Endodermal cell (in vitro differentiated cells): ENCODE results near the gene CDKN1C. TPM values are rescaled to one million over a fixed set of nuclear protein-coding genes. Genes with fewer than 3 reads are reported as not detected.
A peak's percentile ranks its signal among the peaks of the same experiment; 100 is the strongest.

Source experiments
- DNase-seq: peaks from one replicate; pipeline ENCODE4 v3.0.0-alpha.2; 2017
- H3K27ac ChIP-seq: 2 replicates; pipeline ENCODE4 v1.5.1; 2013; ENCODE audit warnings: mild to moderate bottlenecking, low read depth, low read length, moderate library complexity
- H3K27me3 ChIP-seq: 2 replicates; pipeline ENCODE4 v1.6.1; 2013; ENCODE audit warnings: mild to moderate bottlenecking, low read length, moderate library complexity; ENCODE audit not compliant: insufficient read depth, control insufficient read depth, poor library complexity, severe bottlenecking
- H3K36me3 ChIP-seq: 2 replicates; pipeline ENCODE4 v1.7.0; 2013; ENCODE audit warnings: mild to moderate bottlenecking, low read length, moderate library complexity; ENCODE audit not compliant: control insufficient read depth, insufficient read depth
- H3K4me1 ChIP-seq: one replicate; pipeline ENCODE4 v1.7.0; 2013; ENCODE audit warnings: low read length; ENCODE audit not compliant: control insufficient read depth, insufficient read depth
- H3K4me3 ChIP-seq: 2 replicates; pipeline ENCODE4 v1.5.1; 2013; ENCODE audit warnings: mild to moderate bottlenecking, low read length, moderate library complexity
- H3K9ac ChIP-seq: 2 replicates; pipeline ENCODE4 v1.6.1; 2013; ENCODE audit warnings: mild to moderate bottlenecking, low read length, moderate library complexity; ENCODE audit not compliant: poor library complexity, severe bottlenecking; ENCODE audit errors: extremely low read depth
- H3K9me3 ChIP-seq: 2 replicates; pipeline ENCODE4 v1.6.1; 2013; ENCODE audit warnings: mild to moderate bottlenecking, low read length, moderate library complexity; ENCODE audit not compliant: control insufficient read depth
- H3K27ac Mint-ChIP-seq: 2 replicates; pipeline ENCODE4 v1.8.0; 2020; ENCODE audit warnings: mixed read lengths
- H3K27me3 Mint-ChIP-seq: 2 replicates; pipeline ENCODE4 v1.8.0; 2021; ENCODE audit warnings: mild to moderate bottlenecking, mixed read lengths; ENCODE audit not compliant: insufficient read depth
- H3K36me3 Mint-ChIP-seq: 2 replicates; pipeline ENCODE4 v1.8.0; 2020; ENCODE audit warnings: low read depth, mixed read lengths
- H3K4me1 Mint-ChIP-seq: 2 replicates; pipeline ENCODE4 v1.8.0; 2020; ENCODE audit warnings: mixed read lengths
- H3K4me3 Mint-ChIP-seq: 2 replicates; pipeline ENCODE4 v1.8.0; 2020; ENCODE audit warnings: mild to moderate bottlenecking, moderate library complexity, mixed read lengths
- H3K9me3 Mint-ChIP-seq: 2 replicates; pipeline ENCODE4 v1.8.0; 2020; ENCODE audit warnings: mild to moderate bottlenecking, mixed read lengths
- CTCF ChIP-seq: fragments of 200-600 bp; sonication (generic); conservative IDR thresholded peaks from 2 replicates; pipeline ENCODE4 v1.5.0; 2021; ENCODE audit warnings: antibody characterized with exemption, mild to moderate bottlenecking
- WGBS, 2 experiments: methylation state at CpG; one replicate each; pipeline versions ENCODE4 v1.1.5 to v1.1.7; 2013; ENCODE audit warnings: missing lambda C conversion rate in 2 of 2, mixed read lengths in 1 of 2; ENCODE audit not compliant: insufficient coverage in 1 of 2, insufficient read length in 1 of 2; 5-methylcytosine and 5-hydroxymethylcytosine counted together
- total RNA-seq, 2 donors: library from RNA; stranded (reverse); fragmentation: NEBNext Ultra II Directional in 1 of 2; extraction: Animal tissue kit (Norgen Biotek cat#: 25700) in 1 of 2; gene quantifications; 2 replicates in 1 of 2; 3 replicates in 1 of 2; pipeline ENCODE4 v1.2.1, GENCODE V29; 2021

CDKN1C gene
- total RNA-seq, 2 donors from 2014 or later = 37.6 to 60.9 TPM

- Histone ChIP-seq H3K9ac (no peak overlapping the region), H3K27ac (no peak overlapping the region), H3K4me3 (no peak overlapping the region), H3K36me3 (no peaks in the 10 kb centered on the region), H3K9me3 (no peaks in the 10 kb centered on the region), H3K27me3 (peaks cover 14% of the 10 kb centered on the region), H3K4me1 (no peaks in the 10 kb centered on the region)
- H3K27me3 Mint-ChIP-seq = peaks cover 43% of the 10 kb centered on the region
- no peak for TF ChIP-seq CTCF
- H3K9me3 Mint-ChIP-seq = no peaks in the 10 kb centered on the region
- DNase-seq = no peak
- no peak overlapping the region for H3K27ac Mint-ChIP-seq
- no peak overlapping the region for H3K4me3 Mint-ChIP-seq
- H3K4me1 Mint-ChIP-seq = peaks cover 8% of the 10 kb centered on the region
- WGBS, 2 experiments = 89 to 93% methylated on average over 12 to 16 of the region's 16 CpGs
- no peaks in the 10 kb centered on the region for H3K36me3 Mint-ChIP-seq
Observed at GRCh38 chr11:2889362-2890273, 4.0 kb upstream of the CDKN1C start.

- TF ChIP-seq CTCF = peak; percentile 97
- no peak overlapping the region for H3K27ac Mint-ChIP-seq
- H3K4me1 Mint-ChIP-seq = peaks cover 8% of the 10 kb centered on the region
- no peaks in the 10 kb centered on the region for H3K9me3 ChIP-seq
- H3K4me1 ChIP-seq = no peaks in the 10 kb centered on the region
- DNase-seq = peak; percentile 98
- H3K9me3 Mint-ChIP-seq = no peaks in the 10 kb centered on the region
- no peaks in the 10 kb centered on the region for H3K36me3 ChIP-seq
- H3K4me3 Mint-ChIP-seq = no peak overlapping the region
- H3K27me3 Mint-ChIP-seq = peaks cover 40% of the 10 kb centered on the region
- H3K27ac ChIP-seq = no peak overlapping the region
- H3K4me3 ChIP-seq = no peak overlapping the region
- WGBS, 2 experiments = 31 to 42% methylated on average over 20 to 25 of the region's 25 CpGs
- no peak overlapping the region for H3K9ac ChIP-seq
- H3K27me3 ChIP-seq = peaks cover 23% of the 10 kb centered on the region
- H3K36me3 Mint-ChIP-seq = no peaks in the 10 kb centered on the region
Observed at GRCh38 chr11:2888266-2888968, 2.8 kb upstream of the CDKN1C start.

- Histone ChIP-seq H3K9me3 (no peaks in the 10 kb centered on the region), H3K4me1 (peaks cover 4% of the 10 kb centered on the region), H3K9ac (no peak overlapping the region), H3K27ac (no peak overlapping the region), H3K27me3 (peaks cover 29% of the 10 kb centered on the region), H3K36me3 (no peaks in the 10 kb centered on the region), H3K4me3 (no peak overlapping the region)
- Mint-ChIP-seq H3K4me1 (peaks cover 14% of the 10 kb centered on the region), H3K4me3 (no peak overlapping the region), H3K36me3 (peaks cover 5% of the 10 kb centered on the region), H3K27ac (no peak overlapping the region), H3K27me3 (peaks cover 48% of the 10 kb centered on the region), H3K9me3 (no peaks in the 10 kb centered on the region)
- no peak for TF ChIP-seq CTCF
- 85 to 91% methylated on average over 9 to 11 of the region's 11 CpGs for WGBS, 2 experiments
- DNase-seq = no peak
Observed at GRCh38 chr11:2887515-2888195, 2.1 kb upstream of the CDKN1C start.
